GM12801 (cell line): ENCODE measurements around the gene SBF1.

Source experiments
- TF ChIP-seq, protein P1 (sequence below): IDR thresholded peaks from one replicate; pipeline ENCODE4 v1.5.1; 2011; ENCODE audit warnings: control low read depth; ENCODE audit not compliant: insufficient read length; ENCODE audit errors: extremely low read depth

SBF1 gene

DNA sequence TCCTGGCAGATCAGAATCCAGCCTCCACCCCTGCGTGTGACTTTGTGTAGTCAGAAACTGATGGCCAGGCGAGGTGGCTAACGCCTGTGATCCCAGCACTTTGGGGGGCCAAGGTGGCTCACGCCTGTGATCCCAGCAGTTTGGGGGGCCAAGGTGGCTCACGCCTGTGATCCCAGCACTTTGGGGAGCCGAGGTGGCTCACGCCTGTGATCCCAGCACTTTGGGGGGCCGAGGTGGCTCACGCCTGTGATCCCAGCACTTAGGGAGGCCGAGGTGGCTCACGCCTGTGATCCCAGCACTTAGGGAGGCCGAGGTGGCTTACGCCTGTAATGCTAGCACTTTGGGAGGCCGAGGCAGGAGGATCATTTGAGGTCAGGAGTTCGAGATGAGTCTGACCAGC is 38.3 kb upstream of the SBF1 start:
- TF ChIP-seq, protein P1, sequence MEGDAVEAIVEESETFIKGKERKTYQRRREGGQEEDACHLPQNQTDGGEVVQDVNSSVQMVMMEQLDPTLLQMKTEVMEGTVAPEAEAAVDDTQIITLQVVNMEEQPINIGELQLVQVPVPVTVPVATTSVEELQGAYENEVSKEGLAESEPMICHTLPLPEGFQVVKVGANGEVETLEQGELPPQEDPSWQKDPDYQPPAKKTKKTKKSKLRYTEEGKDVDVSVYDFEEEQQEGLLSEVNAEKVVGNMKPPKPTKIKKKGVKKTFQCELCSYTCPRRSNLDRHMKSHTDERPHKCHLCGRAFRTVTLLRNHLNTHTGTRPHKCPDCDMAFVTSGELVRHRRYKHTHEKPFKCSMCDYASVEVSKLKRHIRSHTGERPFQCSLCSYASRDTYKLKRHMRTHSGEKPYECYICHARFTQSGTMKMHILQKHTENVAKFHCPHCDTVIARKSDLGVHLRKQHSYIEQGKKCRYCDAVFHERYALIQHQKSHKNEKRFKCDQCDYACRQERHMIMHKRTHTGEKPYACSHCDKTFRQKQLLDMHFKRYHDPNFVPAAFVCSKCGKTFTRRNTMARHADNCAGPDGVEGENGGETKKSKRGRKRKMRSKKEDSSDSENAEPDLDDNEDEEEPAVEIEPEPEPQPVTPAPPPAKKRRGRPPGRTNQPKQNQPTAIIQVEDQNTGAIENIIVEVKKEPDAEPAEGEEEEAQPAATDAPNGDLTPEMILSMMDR, result no peak

- TF ChIP-seq, protein P1, result no peak
Observed at GRCh38 chr22:50508897-50509296, 34.1 kb upstream of the SBF1 start.

DNA sequence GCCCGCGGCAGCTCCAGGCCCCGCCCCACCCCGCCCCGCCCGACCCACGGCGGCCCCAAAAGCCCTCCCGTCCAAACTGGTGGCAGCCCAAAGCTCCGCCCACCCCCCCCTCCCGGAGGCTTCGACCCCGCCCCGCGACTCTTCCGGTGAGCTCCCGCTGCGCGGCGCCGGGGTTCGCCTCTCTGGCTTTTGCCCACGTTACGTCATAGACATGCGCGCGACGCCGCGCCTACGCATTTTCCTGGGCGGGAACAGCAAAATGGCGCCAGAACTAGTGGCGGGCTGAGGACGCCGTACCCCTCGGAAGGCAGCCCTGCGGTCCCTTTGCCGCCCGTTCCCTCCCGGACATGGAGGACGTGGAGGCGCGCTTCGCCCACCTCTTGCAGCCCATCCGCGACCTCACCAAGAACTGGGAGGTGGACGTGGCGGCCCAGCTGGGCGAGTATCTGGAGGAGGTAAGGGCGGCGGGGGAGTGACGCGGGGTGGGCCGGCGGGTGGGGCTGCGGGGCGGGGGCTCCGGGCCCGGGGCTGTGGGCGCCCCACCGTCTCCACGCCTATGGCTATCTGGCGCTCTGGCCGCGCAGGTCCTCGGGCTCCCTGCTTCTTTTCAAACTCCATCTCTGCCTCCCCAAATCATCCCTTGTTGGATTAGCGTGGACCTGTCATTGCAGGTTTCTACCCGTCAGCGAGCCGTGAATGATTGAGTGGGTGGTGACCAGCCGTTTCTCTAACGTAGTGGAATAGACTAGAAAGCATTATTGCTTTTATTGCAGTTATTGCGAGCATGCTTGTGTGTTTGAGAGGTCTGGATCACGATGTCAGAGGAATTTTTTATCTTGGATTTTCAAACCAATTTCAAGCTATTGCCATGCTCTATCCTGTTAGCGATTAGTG is 33.4 kb upstream of the SBF1 start, which contains the start of gene NCAPH2:
NCAPH2 (plus strand) TSS at position 234 of the 894 bp plus-strand sequence; CDS start at position 348, 114 bp downstream.
- TF ChIP-seq, protein P1, result no peak

- TF ChIP-seq, protein P1, result no peak
Observed at GRCh38 chr22:50507421-50507990, 32.7 kb upstream of the SBF1 start, which contains the start of gene LMF2. Gene LMF2, minus strand, starts transcription at chr22:50507702. Its CDS starts 27 bp downstream, at chr22:50507675.

DNA sequence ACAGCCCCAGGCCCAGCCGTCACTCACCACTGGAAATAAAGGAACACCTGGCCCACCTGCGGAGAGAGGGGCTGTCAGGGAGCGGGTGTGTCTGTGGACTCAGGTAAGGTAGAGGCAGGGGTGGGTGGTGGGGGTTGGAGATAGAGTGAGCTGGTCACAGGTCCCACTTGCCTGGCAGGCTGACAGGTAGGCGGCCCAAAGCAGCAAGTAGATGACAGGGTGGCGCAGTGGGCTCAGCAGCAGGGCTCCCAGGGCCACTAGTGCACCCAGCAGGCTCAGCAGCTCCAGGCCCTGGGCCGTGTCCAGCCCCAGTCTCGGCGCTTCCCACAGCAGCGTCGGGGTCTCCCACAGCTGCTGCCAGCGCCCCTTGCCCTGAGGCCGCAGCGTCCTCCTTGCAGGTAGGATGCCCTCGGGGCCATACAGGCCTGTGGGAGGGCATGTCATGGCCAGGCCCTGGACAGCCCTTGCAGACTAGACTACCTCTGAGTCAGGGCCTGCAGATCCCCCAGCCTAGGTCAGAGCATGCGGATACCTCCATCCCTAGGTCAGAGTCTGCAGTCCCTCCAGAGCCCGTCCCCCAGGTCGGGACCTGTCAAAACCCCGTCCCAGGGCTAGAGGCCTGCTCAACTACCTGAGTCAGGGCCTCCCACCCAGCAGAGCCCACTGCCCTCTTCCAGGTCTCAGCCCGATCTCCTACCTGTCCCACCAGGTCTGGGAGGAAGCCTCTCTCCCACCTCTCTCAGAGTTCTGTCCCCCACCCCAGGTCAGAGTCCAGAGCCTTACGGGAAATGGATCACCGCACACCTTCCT is 32.0 kb upstream of the SBF1 start:
- TF ChIP-seq, protein P1, result no peak

- TF ChIP-seq, protein P1, result no peak
Observed at GRCh38 chr22:50505776-50506610, 31.2 kb upstream of the SBF1 start.
